NOMO-1 treated with DMSO at 0.1 percent for 48 hours (cell line): ENCODE measurements around the gene CSF2RB.

ENCODE experiments used
- DNase-seq: peaks from one replicate; lab custom pipeline; 2025; ENCODE audit not compliant: unreplicated experiment; lab: John Stamatoyannopoulos, UW

Gene CSF2RB

DNA sequence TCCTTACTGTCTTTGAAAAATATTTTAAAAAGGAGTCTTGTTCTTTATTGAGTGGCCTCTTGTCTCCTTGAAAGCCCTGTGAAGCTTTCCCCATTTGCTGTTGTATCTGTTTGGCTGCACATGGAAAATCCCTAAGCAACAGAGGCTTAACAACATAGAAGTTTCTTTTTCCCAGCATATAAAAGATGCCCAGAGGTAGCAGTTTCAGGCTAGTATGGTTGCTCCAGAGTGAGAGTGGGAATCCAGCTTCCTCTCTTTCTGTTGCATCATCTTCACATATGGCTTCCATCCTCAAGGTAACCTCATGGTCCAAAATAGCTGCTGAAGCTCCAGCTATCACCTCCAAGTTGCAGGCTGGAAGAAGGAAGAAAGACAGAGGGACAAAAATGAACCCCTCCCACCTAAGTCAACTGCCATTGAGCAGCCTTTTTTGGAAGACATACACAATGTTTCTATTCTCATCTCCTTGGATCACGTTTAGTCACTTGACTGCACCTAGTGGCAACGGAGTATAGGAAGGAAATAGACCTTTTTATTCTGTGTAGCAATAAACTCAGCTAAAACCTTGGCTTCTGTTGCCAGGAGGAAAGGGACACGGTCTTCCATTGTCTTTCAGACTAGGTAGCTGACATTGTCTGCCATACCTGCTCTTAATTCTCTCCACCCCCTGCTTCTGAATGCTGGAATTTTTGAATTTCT, 5.3 kb downstream of the CSF2RB start:
- no peak for DNase-seq

DNA sequence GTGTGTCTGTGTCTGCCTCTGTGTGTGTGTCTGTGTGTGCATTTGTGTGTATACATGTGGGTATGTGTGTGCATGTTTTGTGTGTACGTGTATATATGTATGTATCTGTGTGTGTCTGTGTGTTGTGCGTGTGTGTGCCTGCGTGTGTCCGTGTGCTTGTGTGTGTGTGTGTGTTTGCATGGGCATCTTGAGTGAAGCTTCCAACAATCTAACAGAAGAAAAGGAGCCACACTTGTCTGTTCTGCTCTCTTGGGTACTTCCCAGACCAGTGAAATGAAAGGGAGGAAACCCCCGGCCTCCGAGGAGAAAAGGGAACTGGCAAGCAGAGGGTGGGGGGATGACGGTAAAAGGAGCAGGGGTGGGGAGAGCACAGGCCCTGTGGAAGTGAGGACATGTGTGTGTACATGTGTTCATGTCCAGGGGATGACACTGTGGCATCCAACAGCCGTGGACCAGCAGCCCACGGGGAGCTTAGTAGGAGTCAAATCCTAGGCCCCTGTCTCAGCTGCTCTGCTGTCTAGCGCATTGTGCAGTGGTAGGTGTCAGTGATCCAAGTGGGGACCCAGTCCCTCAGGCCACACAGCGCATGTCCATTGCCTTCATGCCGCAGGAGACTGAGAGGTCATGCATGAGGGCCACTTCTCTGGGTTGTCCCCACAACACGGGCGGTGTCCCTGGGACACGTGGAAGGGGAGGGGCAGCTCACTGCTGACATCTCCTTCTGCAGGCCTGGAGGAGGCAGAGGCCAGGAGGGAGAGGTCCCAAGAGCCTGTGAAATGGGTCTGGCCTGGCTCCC, 8.1 kb downstream of the CSF2RB start:
- DNase-seq, result peak; percentile 49

GRCh38 chr22:36922105-36922608, 8.7 kb downstream of the CSF2RB start:
- no peak for DNase-seq

DNA sequence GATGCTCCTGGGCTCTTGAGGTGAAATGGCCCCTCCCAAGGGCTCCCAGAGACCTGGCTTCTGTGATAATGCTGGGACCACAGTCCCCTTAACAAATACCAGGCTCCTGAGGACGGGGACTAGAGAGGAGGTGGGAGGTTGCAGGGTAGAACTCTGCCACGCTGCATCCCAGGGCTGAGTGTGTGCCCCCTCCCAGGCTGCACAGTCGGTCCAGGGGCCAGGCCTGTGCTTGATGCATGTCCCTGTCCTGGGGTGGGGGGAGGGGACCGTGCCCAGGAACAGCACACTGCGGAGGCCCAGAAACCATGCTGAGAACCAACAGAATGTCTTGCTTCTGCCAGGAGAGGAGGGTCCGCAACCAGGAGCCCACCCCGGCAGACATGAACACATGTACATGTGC, 9.3 kb downstream of the CSF2RB start:
- DNase-seq, result no peak

DNA sequence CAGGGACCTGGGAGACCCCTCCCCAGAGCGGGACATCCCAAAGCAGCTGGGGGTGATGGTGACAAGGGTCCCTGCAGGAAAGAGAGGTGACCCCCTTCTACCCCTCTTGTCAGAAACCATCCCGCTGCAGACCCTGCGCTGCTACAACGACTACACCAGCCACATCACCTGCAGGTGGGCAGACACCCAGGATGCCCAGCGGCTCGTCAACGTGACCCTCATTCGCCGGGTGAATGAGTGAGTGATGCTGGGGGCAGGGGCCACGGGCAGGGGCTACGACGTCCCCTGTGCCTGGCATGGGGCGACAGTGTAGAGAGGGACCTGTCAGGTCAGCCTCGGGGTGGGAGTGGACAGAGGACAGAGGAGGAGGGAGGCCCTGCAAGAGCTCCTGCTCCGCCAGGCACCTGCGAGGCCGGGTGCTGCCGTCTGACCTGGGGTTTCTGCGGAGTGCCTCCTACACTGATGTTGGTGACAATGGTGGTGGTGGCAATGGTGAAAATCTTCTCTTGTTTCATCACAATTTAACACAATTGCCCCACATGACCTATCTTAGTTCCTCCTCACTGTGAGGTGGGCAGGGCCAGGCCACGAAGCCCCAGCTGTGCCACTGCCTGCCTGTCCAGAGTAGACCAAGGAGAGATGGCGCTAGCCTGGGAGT, 9.8 kb downstream of the CSF2RB start:
- DNase-seq, result peak; percentile 17

GRCh38 chr22:36924151-36924698, 10.8 kb downstream of the CSF2RB start:
- no peak for DNase-seq

DNA sequence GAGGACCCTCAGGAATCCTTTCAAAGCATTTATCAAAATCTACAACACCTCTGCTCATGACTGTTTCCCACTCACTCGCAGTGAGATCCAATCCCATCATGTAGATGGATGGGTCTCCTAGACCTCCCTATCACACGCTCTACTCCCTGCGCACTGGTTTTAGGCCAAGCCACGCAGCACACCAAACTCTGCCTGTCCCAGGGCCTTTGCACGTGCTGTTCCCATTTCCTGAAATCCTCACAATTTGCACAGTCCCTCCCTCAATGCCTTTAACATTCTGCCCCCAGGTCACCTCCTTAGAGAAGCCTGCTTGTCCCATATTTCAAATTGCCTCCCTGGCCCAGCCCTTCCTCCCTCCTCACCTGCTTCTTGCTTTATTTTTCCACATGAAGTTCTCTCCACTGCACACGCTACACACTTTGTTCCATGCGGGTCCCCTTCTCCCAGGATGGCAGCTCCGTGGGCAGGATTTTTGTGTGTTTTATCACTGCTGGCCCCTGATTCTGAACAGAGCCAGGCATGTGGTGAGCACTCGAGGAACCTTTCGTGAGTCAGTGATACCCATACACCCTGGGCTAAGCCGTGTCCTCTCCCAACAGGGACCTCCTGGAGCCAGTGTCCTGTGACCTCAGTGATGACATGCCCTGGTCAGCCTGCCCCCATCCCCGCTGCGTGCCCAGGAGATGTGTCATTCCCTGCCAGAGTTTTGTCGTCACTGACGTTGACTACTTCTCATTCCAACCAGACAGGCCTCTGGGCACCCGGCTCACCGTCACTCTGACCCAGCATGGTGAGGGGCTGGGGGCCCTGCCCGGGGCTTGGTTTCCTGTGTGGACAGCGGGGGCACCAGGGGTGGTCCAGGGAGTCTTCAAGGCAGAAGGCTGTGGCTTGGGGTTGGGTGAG, 12.2 kb downstream of the CSF2RB start:
- no peak for DNase-seq

DNA sequence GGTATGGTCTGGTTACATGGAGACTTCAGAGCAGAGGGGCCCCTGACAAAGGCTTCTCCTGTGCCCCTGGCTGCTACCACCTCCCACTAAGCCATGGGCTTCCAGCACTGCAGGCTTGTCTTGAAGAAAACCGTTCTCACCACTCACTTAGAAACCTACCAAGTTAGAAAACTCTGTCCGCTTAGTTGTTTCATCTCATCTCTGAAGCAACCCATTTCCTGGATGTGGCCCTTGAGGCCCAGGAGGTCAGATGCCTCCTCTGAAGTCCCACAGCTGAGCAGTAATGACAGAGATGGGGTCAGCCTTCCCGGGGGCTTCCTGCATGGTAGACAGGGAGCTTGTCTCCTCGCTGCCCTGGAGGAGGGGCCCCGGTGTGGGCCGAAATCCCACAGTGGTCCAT, 12.9 kb downstream of the CSF2RB start:
- DNase-seq, result no peak

DNA sequence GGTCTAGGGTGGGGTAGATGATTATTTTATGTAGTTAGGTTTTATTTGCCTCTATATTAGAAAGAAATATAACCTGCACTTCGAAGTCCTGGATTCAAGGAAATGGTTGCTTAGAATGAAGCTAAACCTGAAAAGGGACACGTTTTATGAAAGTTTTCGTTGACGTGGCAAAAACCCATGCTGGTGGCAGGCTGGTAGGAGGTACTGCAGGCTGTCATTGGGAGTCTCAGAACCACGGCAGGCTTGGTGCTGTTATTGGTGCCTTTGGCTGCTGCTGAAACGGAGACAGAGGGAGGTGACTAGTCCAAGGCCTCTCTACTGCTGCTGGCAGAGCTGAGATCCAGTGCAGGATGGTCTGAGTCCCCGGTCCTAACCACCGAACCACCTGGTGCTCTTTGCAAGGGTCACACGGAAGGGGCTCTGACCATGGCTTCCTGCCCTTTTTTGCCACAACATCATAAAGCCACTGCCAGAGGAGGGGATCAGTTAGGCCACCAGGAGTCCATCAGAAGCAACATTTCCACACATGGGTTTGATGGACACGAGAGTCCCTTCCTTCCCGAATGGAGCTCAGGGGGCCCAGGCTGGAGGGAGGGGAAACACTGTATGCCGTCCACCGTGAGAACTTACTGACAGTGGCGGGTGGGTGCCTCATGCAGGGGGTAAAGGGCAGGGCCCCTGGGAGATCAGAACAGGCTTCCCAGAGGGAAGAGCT, 13.4 kb downstream of the CSF2RB start:
- no peak for DNase-seq

DNA sequence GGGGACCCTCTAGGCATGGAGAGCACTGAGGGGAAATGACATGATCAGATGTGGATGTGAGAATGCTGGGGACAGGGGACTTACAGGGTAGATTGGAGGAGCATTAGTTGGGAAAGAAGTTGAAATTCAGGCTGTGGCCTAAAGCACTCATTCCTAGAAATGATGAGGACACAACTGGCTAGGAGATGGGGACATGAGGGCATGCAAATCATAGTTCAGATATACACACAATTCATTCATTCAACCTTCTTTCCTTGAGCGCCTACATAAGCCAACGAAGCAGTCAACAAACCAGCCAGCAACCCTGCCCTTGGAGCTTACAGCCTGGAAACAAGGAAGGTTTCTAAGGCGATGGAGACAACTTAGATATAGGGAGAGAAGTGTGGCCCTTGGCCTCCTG, 14.2 kb downstream of the CSF2RB start:
- no peak for DNase-seq

- DNase-seq, result no peak
Measured at GRCh38 chr22:36928196-36928595, 14.8 kb downstream of the CSF2RB start.

- no peak for DNase-seq
Measured at GRCh38 chr22:36928786-36929535, 15.5 kb downstream of the CSF2RB start.

GRCh38 chr22:36929621-36930020, 16.2 kb downstream of the CSF2RB start:
- DNase-seq, result no peak

DNA sequence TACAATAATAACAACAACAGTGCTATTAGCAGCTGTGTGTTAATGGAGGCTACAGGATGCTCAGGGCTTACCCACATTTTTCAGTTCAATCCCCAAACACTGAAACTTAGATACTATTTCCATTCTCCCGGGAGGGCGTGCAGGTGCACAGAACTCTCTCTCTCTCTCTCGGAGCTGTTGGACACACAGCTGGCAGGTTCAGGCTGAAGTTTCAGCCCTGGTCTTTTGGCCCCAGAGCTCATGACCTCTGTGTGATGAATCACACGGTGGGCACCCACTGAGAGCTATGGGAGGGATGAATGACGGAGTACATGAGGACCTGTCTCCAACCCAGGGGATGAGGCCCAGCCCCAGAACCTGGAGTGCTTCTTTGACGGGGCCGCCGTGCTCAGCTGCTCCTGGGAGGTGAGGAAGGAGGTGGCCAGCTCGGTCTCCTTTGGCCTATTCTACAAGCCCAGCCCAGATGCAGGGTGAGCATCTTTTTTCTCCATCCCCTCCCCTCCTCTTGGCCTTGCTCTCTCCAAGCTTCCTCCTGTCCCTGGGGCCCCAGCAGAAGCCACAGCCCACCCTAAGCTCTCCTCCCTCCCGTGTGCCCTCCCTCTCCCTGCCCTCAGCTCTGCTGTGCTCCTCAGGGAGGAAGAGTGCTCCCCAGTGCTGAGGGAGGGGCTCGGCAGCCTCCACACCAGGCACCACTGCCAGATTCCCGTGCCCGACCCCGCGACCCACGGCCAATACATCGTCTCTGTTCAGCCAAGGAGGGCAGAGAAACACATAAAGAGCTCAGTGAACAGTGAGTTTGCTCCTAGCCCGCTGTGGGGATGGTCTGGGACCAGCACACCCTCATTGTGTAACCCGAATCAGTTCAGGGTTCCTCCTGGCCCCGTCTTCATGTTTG, 16.9 kb downstream of the CSF2RB start:
- DNase-seq, result no peak

GRCh38 chr22:36931446-36931845, 18.0 kb downstream of the CSF2RB start:
- DNase-seq, result no peak

- no peak for DNase-seq
Measured at GRCh38 chr22:36933629-36934417, 20.4 kb downstream of the CSF2RB start.
